BJ (cell line): ENCODE results near the gene CHRM2. TPM values are rescaled to one million over a fixed set of nuclear protein-coding genes. Genes with fewer than 3 reads are reported as not detected.

Experiments used
- CTCF ChIA-PET: fragments of 350-600 bp; formaldehyde crosslinking; extraction: SDS; loops from one replicate; lab custom pipeline; 2021; ENCODE audit warnings: antibody characterized with exemption, inconsistent platforms; lab: Yijun Ruan, JAX
- POLR2A ChIA-PET: fragments of 300-600 bp; sonication (Branson Sonifier 250); formaldehyde crosslinking; extraction: SDS; loops from one replicate; lab custom pipeline; 2021; ENCODE audit warnings: antibody characterized with exemption; lab: Charles Lee
- DNase-seq: peaks from one replicate; pipeline ENCODE4 v3.0.0-alpha.2; 2011; ENCODE audit warnings: low read depth
- H3K27me3 ChIP-seq: 2 replicates; pipeline ENCODE4 v1.6.0; 2011; ENCODE audit warnings: low read length; ENCODE audit not compliant: control insufficient read depth, insufficient read depth
- H3K36me3 ChIP-seq: 2 replicates; pipeline ENCODE4 v1.5.1; 2011; ENCODE audit warnings: low read length; ENCODE audit not compliant: control insufficient read depth, insufficient read depth
- H3K4me3 ChIP-seq: 2 replicates; pipeline ENCODE4 v1.5.1; 2011; ENCODE audit warnings: low read depth, mild to moderate bottlenecking, control low read depth, low read length
- polyA plus RNA-seq: library from polyadenylated mRNA; depleted of rRNA; stranded (reverse); fragments of >200 nt; gene quantifications from 2 replicates; pipeline ENCODE4 v1.2.3, GENCODE V29; 2011
- TF ChIP-seq, protein P1 (sequence below): IDR thresholded peaks from 2 replicates; pipeline ENCODE4 v1.5.1; 2011; ENCODE audit warnings: low read depth, mild to moderate bottlenecking, control low read depth, inconsistent platforms, low read length, moderate library complexity; ENCODE audit not compliant: insufficient read depth

The CHRM2 gene
- polyA plus RNA-seq, 1 experiment = 27.0 TPM

DNA sequence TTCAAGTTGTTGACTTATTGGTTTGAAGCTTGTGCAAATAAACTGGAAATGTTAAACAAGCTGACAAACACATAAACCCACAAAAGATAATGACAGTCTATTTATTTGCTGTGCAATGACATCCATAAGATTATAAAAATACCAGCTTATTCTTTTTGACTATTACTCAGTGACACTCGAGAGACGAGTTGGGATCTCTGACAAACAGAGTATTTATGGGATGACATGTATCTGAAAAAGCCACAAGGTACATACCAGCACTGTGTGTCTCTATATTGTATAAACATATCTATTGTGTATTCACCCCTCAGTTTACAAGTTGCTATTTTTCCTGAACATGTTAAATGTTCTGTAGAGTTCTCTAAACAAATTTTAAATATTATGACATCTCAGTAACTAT lies 88.9 kb downstream of the CHRM2 start:
- Histone ChIP-seq H3K27me3 (no peaks in the 10 kb centered on the region), H3K4me3 (no peak overlapping the region), H3K36me3 (no peaks in the 10 kb centered on the region)
- CTCF ChIA-PET = interaction anchor here (1.1 kb wide), 1 partner anchor 118 kb away, joined by 3 read pairs; no protein-coding TSS in a partner anchor
- TF ChIP-seq, protein P1, sequence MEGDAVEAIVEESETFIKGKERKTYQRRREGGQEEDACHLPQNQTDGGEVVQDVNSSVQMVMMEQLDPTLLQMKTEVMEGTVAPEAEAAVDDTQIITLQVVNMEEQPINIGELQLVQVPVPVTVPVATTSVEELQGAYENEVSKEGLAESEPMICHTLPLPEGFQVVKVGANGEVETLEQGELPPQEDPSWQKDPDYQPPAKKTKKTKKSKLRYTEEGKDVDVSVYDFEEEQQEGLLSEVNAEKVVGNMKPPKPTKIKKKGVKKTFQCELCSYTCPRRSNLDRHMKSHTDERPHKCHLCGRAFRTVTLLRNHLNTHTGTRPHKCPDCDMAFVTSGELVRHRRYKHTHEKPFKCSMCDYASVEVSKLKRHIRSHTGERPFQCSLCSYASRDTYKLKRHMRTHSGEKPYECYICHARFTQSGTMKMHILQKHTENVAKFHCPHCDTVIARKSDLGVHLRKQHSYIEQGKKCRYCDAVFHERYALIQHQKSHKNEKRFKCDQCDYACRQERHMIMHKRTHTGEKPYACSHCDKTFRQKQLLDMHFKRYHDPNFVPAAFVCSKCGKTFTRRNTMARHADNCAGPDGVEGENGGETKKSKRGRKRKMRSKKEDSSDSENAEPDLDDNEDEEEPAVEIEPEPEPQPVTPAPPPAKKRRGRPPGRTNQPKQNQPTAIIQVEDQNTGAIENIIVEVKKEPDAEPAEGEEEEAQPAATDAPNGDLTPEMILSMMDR = no peak
- POLR2A ChIA-PET = no interaction called here
- no peak for DNase-seq

DNA sequence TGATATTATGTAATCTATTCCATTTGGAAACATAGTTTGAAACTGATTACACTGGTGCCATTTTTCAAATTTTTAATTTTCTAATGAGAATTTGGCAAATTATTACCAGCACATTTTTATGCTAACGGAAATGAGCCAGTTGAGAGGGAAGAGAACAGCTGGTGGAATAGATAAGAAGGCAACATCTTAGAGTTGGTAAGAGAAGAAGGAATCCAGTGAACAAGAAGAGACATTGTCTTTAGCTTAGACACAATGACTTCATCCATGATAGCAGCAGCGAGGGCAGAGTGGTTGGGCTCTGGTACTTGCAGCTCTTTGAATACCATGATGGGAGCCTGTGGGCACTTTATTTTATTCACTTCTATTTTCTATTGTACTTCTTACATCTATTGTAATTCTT lies 89.6 kb downstream of the CHRM2 start:
- DNase-seq = no peak
- Histone ChIP-seq H3K27me3 (no peaks in the 10 kb centered on the region), H3K36me3 (no peaks in the 10 kb centered on the region), H3K4me3 (no peak overlapping the region)
- TF ChIP-seq, protein P1 = no peak
- CTCF ChIA-PET = interaction anchor here (1.1 kb wide), 1 partner anchor 117 kb away, joined by 3 read pairs; no protein-coding TSS in a partner anchor
- POLR2A ChIA-PET = no interaction called here

GRCh38 chr7:136964347-136964746 lies 95.9 kb downstream of the CHRM2 start:
- ChIA-PET POLR2A (no interaction called here), CTCF (interaction anchor here (0.6 kb wide), 1 partner anchor 101 kb away, joined by 3 read pairs; no protein-coding TSS in a partner anchor)
- Histone ChIP-seq H3K4me3 (no peak overlapping the region), H3K36me3 (no peaks in the 10 kb centered on the region), H3K27me3 (no peaks in the 10 kb centered on the region)
- no peak for DNase-seq
- TF ChIP-seq, protein P1 = no peak

GRCh38 chr7:136966825-136967224 lies 98.4 kb downstream of the CHRM2 start:
- Histone ChIP-seq H3K36me3 (no peaks in the 10 kb centered on the region), H3K4me3 (no peak overlapping the region), H3K27me3 (no peaks in the 10 kb centered on the region)
- TF ChIP-seq, protein P1 = no peak
- no peak for DNase-seq
- ChIA-PET POLR2A (no interaction called here), CTCF (no interaction called here)

DNA sequence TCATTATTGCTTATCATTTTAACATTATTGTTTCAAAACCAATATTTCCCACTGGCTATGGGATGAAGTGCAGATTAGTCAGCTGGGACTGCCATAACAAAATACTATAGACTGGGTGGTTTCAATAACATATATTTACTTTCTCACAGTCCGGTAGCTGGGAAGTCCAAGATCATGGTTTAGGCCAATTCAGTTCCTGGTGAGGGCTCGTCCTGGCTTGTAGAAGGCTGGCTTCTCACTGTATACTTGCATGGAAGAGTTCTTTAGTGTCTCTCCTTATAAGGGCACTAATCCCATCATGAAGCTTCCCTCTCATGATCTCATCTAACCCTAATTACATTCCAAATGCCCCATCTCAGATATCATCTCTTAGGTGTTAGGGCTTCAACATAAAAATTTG lies 101.3 kb downstream of the CHRM2 start:
- Histone ChIP-seq H3K36me3 (no peaks in the 10 kb centered on the region), H3K27me3 (no peaks in the 10 kb centered on the region), H3K4me3 (no peak overlapping the region)
- POLR2A ChIA-PET = no interaction called here
- TF ChIP-seq, protein P1 = no peak
- CTCF ChIA-PET = interaction anchor here (0.8 kb wide), 1 partner anchor 30 kb away, joined by 3 read pairs; no protein-coding TSS in a partner anchor
- no peak for DNase-seq
